Jurkat, Clone E6-1 (cell line): ENCODE data around the gene SPACA5.
"Not testable (repeated sequence)": the region's sequence is repeated elsewhere in the genome, so short reads cannot be mapped to it uniquely, and the experiment has no call there.

Experiments used
- DNase-seq: peaks from one replicate; pipeline ENCODE4 v3.0.0-alpha.2; 2011; ENCODE audit warnings: low read depth, low spot score
- H3K4me3 ChIP-seq: 2 replicates; pipeline ENCODE4 v1.5.1; 2011; ENCODE audit warnings: mild to moderate bottlenecking, low read length, control low read depth, moderate library complexity

SPACA5 gene

GRCh38 chrX:48019892-48020291 lies 13.1 kb downstream of the SPACA5 start:
- not testable (repeated sequence) for DNase-seq, H3K4me3 ChIP-seq

- H3K4me3 ChIP-seq: peak overlapping the region; percentile 65
- peak; percentile 37 for DNase-seq
Observed at GRCh38 chrX:48020472-48020871, 13.7 kb downstream of the SPACA5 start.

GRCh38 chrX:48021026-48021900 lies 14.5 kb downstream of the SPACA5 start:
- peak; percentile 87 for DNase-seq
- H3K4me3 ChIP-seq: peak overlapping the region; percentile 65

GRCh38 chrX:48022100-48022499 lies 15.3 kb downstream of the SPACA5 start:
- DNase-seq: no peak
- H3K4me3 ChIP-seq: no peak overlapping the region

- H3K4me3 ChIP-seq: no peak overlapping the region
- DNase-seq: no peak
Observed at GRCh38 chrX:48022738-48023137, 15.9 kb downstream of the SPACA5 start.

- no peak overlapping the region for H3K4me3 ChIP-seq
- peak; percentile 62 for DNase-seq
Observed at GRCh38 chrX:48025561-48025960, 18.8 kb downstream of the SPACA5 start.

- DNase-seq, H3K4me3 ChIP-seq: not testable (repeated sequence)
Observed at GRCh38 chrX:48027545-48027944, 20.8 kb downstream of the SPACA5 start.

GRCh38 chrX:48028091-48028490 lies 21.3 kb downstream of the SPACA5 start:
- no peak overlapping the region for H3K4me3 ChIP-seq

GRCh38 chrX:48030237-48030636 lies 23.4 kb downstream of the SPACA5 start:
- H3K4me3 ChIP-seq: no peak overlapping the region
- no peak for DNase-seq

More at GRCh38 chrX:48028091-48028490, 21.3 kb downstream of the SPACA5 start:
- DNase-seq: no peak

- DNase-seq, H3K4me3 ChIP-seq: not testable (repeated sequence)
Observed at GRCh38 chrX:48030641-48031173, 23.9 kb downstream of the SPACA5 start.

GRCh38 chrX:48035891-48036290 lies 29.1 kb downstream of the SPACA5 start:
- DNase-seq: no peak

GRCh38 chrX:48043056-48043455 lies 36.3 kb downstream of the SPACA5 start:
- no peak for DNase-seq
- H3K4me3 ChIP-seq: no peak overlapping the region

More at GRCh38 chrX:48035891-48036290, 29.1 kb downstream of the SPACA5 start:
- H3K4me3 ChIP-seq: no peak overlapping the region

- H3K4me3 ChIP-seq: no peak overlapping the region
- DNase-seq: no peak
Observed at GRCh38 chrX:48045410-48046311, 38.9 kb downstream of the SPACA5 start.

- no peak for DNase-seq
- no peak overlapping the region for H3K4me3 ChIP-seq
Observed at GRCh38 chrX:48046846-48047245, 40.1 kb downstream of the SPACA5 start.

GRCh38 chrX:48058621-48059295 lies 52.0 kb downstream of the SPACA5 start:
- no peak overlapping the region for H3K4me3 ChIP-seq
- DNase-seq: no peak

- no peak for DNase-seq
- no peak overlapping the region for H3K4me3 ChIP-seq
Observed at GRCh38 chrX:48059296-48059639, 52.5 kb downstream of the SPACA5 start.
